SW 1271 (cell line): ENCODE results near the gene MRPS12.

Source experiments
- DNase-seq, 2 experiments: peaks; one replicate each; lab custom pipeline; 2025; lab: John Stamatoyannopoulos, UW

The MRPS12 gene

GRCh38 chr19:38911388-38912001, 19.2 kb upstream of the MRPS12 start:
- DNase-seq: no peak

GRCh38 chr19:38912600-38913514, 17.9 kb upstream of the MRPS12 start:
- DNase-seq: no peak

GRCh38 chr19:38913958-38914357, 16.8 kb upstream of the MRPS12 start:
- DNase-seq: no peak

- no peak for DNase-seq
Measured at GRCh38 chr19:38915329-38916321, 15.1 kb upstream of the MRPS12 start.

- DNase-seq: no peak
Measured at GRCh38 chr19:38917516-38917915, 13.2 kb upstream of the MRPS12 start.

GRCh38 chr19:38917921-38918491, 12.7 kb upstream of the MRPS12 start:
- no peak for DNase-seq

GRCh38 chr19:38918526-38918925, 12.2 kb upstream of the MRPS12 start:
- DNase-seq: no peak

GRCh38 chr19:38919837-38920601, 10.7 kb upstream of the MRPS12 start:
- DNase-seq: no peak

GRCh38 chr19:38920602-38921419, 9.9 kb upstream of the MRPS12 start:
- no peak for DNase-seq

GRCh38 chr19:38921420-38922274, 9.1 kb upstream of the MRPS12 start:
- no peak for DNase-seq

GRCh38 chr19:38922482-38922881, 8.3 kb upstream of the MRPS12 start:
- DNase-seq: no peak

GRCh38 chr19:38924388-38924787, 6.4 kb upstream of the MRPS12 start:
- no peak for DNase-seq

GRCh38 chr19:38928391-38929001, 2.2 kb upstream of the MRPS12 start:
- DNase-seq: no peak

- peak; percentile 71 to 91 for DNase-seq
Measured at GRCh38 chr19:38929929-38930775, 592 bp upstream of the MRPS12 start, which contains the start of gene SARS2. SARS2 (minus strand) TSS chr19:38930763; CDS start chr19:38930736, 27 bp downstream.

GRCh38 chr19:38931521-38931793, 713 bp downstream of the MRPS12 start:
- DNase-seq: no peak

GRCh38 chr19:38932425-38933179, 1.9 kb downstream of the MRPS12 start:
- DNase-seq: peak in 1 of 2 experiments; percentile 33

- no peak for DNase-seq
Measured at GRCh38 chr19:38933544-38933943, 2.8 kb downstream of the MRPS12 start.
